NCI-H1694 treated with DMSO at 0.1 percent for 48 hours (cell line): ENCODE measurements around the gene GGT5.
"Not testable (repeated sequence)": the region's sequence is repeated elsewhere in the genome, so short reads cannot be mapped to it uniquely, and the experiment has no call there.

Source experiments
- DNase-seq: peaks from one replicate; lab custom pipeline; 2025; lab: John Stamatoyannopoulos, UW

Gene GGT5

GRCh38 chr22:24263479-24263878, 18.6 kb upstream of the GGT5 start:
- not testable (repeated sequence) for DNase-seq

DNA sequence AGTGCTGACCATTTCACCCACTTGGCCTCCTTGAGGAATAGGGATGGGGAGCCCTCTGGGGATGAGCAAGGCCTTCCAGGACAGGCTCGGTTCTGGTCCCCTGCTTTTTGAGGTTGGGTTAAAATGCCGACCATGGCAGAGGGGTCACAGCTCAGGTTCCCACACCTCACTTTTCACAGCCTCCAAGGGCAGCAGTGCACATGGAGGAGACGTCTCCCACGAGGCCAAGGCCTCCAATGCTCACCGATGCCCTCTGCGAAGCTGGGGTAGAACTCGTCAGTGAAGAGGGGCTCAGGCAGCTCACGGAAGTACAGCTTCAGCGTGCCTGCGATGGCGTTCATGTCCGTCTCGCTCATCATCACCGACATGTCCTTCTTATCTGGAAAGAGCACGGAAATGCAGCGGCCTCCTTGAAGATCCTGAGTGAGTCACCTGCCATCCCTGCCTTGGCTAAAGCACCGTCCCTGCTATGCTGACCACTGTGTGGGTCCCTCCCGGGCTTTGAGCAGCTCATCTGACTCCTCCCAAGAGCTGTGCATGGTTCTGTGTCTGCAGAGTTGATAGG, 17.4 kb upstream of the GGT5 start:
- DNase-seq = not testable (repeated sequence)

DNA sequence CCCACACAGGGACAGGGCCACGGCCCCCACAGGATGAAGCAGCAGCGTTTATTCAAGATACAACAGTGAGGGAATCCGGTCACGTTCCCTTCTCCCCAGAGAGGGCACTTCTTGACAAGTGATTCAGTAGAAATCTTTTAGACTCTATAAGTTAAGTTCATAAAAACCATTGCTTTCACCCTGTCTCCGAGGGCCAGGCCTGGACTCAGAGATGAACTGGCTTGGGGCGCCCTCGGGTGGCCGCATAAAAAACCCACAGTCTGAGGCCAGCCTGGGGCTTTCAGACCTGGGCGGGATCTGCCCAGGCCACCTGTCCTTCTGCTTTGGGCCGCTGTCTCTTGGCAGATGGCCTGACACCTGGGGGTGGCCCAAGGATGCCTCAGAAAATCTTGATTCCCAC, 14.6 kb upstream of the GGT5 start:
- peak; percentile 29 for DNase-seq

- DNase-seq = not testable (repeated sequence)
Observed at GRCh38 chr22:24256736-24257135, 11.9 kb upstream of the GGT5 start.

GRCh38 chr22:24256136-24256535, 11.3 kb upstream of the GGT5 start:
- DNase-seq = not testable (repeated sequence)

DNA sequence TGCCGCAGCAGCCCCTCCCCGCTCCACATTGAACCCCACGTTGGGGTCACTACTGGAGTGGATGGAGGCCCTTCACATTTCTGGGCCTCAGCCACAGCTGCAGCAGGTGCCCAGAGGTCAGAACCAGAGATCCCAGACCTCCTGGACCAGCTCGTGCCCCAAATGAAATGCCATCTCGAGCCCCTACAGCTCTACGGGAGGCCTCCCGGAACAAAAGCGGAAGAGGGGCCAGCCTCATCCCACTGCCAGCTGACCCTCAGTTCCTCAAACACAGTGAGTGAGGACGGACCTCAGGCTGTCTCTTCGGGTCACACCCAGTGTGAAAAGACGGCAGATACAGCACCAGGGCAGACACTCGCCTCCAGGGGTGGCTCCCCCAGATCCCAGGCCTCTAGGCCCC, 8.2 kb upstream of the GGT5 start:
- DNase-seq = not testable (repeated sequence)

DNA sequence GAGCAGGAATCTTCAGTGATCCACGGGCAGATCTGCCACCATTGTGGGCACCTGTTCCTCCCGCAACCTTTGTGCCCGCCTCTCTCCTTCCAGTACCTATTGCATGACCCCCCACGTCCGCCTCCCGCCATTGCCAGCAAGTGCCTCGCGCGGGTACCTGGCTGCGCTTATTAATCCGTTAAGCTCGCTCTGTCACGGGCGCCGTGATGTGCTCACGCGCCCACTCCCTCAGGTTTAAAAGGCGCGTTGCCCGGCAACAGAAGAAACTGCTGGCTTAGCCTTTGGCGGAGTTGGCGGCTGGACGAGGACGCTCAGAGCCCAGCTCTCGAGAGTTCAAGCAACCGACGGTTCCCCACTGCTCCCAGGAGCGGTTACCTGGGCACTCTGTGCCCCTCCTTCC, 6.4 kb upstream of the GGT5 start:
- not testable (repeated sequence) for DNase-seq

DNA sequence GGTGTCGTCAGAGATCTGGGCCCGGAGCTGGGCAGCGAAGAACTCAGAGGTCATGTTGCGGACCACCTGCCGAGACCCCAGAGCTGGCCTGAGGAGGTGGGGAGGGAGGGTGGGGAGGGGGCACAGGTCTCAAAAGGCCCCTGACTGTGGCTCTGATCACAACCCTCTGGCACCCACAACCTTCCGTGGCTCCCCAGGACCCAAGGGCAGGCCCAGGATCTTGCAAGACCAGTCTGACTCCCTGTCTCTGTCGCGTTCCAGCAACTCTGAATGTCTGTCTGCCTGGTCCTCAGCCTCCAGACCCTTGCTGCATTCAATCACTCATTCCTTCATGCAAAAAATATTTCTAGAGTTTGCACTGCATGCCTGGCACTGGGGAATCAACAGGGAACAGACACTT, 4.5 kb upstream of the GGT5 start:
- DNase-seq = not testable (repeated sequence)

DNA sequence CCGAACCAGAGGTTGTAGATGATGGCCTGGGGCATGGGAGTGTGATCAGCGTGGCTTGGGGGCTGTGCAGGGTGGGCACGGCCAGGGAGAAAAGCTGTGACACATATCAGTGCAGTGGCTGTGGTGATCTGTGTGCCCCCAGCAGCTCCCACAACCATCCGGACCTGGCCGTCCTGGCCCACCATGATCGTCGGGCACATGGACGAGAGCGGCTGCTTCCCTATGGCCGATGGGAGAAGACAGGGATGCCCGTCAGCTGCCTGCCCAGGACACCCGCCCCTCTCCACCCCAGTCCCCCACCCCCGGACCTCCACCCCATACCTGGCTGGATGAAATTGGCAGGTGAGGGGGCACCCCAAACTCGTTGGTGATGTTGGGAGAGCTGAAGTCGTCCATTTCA, 3.7 kb upstream of the GGT5 start:
- not testable (repeated sequence) for DNase-seq

- peak; percentile 25 for DNase-seq
Observed at GRCh38 chr22:24247564-24248344, 2.9 kb upstream of the GGT5 start.

GRCh38 chr22:24247011-24247507, 2.2 kb upstream of the GGT5 start:
- no peak for DNase-seq

GRCh38 chr22:24245584-24246561, 991 bp upstream of the GGT5 start:
- not testable (repeated sequence) for DNase-seq

- no peak for DNase-seq
Observed at GRCh38 chr22:24244144-24244787, 616 bp downstream of the GGT5 start.

GRCh38 chr22:24243417-24243816, 1.5 kb downstream of the GGT5 start:
- peak; percentile 2 for DNase-seq

DNA sequence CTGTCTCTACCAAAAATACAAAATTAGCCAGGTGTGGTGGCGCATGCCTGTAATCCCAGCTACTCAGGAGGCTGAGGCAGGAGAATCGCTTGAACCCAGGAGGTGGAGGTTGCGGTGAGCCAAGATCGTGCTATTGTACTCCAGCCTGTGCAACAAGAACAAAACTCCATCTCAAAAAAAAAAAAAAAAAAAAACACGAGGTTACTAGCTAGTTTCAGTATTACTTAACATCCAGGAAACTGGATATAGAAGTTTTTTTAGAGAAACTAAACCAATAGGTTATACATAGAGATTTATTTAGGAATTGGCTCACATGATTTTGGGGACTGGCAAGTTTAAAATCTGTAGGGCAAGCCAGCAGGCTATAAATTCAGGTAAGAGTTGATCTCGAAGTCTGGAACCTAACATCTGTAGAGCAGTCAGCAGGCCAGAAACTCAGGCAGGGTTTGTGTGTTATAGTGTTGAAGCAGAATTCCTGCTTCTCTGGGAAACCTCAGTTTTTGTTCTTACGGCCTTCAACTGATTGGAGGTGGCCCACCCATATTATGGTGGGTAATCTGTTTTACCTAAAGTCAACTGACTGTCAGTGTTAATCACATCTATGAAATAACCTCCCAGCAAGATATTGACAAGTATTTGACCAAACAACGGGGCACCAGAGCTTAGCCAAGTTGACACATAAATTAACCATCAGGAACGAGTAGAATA, 3.7 kb downstream of the GGT5 start:
- DNase-seq = not testable (repeated sequence)

- DNase-seq = no peak
Observed at GRCh38 chr22:24240381-24240780, 4.5 kb downstream of the GGT5 start.

DNA sequence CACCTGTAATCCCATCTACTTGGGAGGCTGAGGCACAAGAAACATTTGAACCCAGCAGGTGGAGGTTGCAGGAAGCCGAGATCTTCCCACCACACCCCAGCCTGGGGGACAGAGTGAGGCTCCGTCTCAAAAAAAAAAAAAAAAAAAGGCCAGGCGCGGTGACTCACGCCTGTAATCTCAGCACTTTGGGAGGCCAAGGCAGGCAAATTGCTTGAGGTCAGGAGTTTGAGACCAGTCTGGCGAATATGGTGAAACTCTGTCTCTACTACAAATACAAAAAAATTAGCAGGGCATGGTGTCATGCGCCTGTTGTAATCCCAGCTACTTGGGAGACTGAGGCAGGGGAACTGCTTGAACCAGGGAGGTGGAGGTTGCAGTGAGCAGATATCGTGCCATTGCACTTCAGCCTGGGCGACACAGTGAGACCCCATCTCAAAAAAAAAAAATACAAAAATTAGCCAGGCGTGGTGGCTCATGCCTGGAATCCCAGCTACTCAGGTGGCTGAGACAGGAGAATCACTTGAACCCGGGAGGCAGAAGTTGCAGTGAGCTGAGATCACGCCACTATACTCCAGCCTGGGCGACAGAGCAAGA, 6.7 kb downstream of the GGT5 start:
- not testable (repeated sequence) for DNase-seq

GRCh38 chr22:24236656-24237055, 8.2 kb downstream of the GGT5 start:
- DNase-seq = no peak

DNA sequence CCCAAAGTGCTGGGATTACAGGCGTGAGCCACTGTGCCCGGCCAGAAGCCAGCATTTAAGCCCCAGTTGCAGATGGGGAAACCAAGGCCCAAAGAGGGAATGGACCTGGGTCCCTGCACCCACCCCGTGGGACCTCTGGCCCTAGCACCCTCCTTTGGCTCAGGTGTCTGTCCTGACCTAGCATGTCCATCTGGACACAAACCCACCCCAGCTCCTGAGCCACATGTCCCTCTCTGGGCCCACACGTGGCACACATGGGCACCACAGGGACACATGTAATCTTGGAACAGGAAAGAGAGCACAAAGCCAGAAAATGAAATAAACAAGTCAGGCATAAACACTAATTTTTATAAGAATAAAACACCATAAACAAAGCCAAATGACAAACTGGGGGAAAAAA, 9.6 kb downstream of the GGT5 start:
- DNase-seq = no peak

DNA sequence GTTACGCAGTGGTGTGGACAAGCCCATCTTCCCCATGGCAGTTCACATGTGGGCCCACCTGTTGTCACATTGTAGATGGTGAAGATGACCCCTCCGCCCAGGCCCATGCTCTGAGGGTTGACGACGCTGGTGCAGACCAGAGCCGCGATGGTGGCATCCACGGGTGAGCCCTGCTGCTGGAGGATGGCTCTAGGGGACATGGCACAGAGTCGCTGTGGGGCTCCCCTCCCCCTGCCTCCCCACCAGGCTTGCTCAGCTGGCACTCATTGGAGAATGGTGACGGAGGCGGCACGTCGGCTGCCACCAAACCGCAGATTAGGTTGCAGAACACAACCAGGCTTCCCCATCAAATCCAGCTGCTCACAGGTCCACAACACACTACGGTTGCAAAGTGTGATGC, 11.1 kb downstream of the GGT5 start:
- DNase-seq = no peak

- no peak for DNase-seq
Observed at GRCh38 chr22:24233235-24233634, 11.6 kb downstream of the GGT5 start.
